IPS-18c (cell line): Measurements from ENCODE around the gene AXIN1.
"Not testable (repeated sequence)": the region's sequence is repeated elsewhere in the genome, so short reads cannot be mapped to it uniquely, and the experiment has no call there.

ENCODE experiments used
- H3K4me3 ChIP-seq: 2 replicates; pipeline ENCODE4 v1.7.0; 2013; ENCODE audit warnings: low read depth, mild to moderate bottlenecking, low read length, moderate library complexity; ENCODE audit not compliant: insufficient read depth
- H3K9me3 ChIP-seq: one replicate; pipeline ENCODE4 v1.6.1; 2013; ENCODE audit warnings: mild to moderate bottlenecking, low read length, moderate library complexity; ENCODE audit not compliant: control insufficient read depth, insufficient read depth

AXIN1 gene

GRCh38 chr16:272633-273546 lies 79.6 kb downstream of the AXIN1 start:
- Histone ChIP-seq H3K9me3 (no peaks in the 10 kb centered on the region), H3K4me3 (no peak overlapping the region)

GRCh38 chr16:270381-271255 lies 81.9 kb downstream of the AXIN1 start:
- no peak overlapping the region for H3K4me3 ChIP-seq

DNA sequence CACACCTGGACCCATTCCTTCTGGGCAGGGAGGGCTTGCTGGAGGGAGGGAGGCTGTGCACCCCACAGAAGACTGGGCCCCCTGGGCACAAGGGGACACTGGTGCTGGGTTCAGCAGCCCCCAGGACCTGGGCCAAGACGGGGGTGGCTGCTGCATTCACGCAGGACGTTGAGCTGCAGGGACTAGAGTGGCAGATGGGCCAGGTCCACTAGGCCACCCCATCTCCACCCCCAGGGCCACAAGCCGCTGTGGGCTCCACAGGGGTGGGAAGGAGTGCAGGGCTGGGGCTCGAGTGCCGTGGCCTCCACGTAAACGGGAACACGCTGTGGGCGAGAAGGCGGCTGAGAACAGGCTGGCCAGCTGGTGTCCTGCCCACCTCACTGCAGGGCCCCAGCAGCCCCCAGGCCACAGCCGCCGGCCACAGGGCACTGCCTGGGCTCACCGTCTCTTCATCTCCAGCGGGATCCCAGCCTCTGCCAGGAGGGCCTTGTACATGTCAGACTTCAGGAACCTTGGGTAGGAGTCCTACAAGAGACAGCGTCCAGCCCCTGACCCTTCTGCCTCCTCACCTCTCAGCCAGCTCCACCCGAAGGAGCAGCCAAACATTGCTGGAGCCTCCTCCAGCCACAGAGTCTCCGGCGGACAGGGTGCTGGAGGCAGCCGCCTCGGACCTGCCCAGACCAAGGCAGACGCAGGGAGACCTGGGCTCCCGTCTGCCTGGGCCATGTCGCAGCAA lies 83.3 kb downstream of the AXIN1 start:
- Histone ChIP-seq H3K9me3 (no peaks in the 10 kb centered on the region), H3K4me3 (no peak overlapping the region)

More at GRCh38 chr16:270381-271255, 81.9 kb downstream of the AXIN1 start:
- no peaks in the 10 kb centered on the region for H3K9me3 ChIP-seq

DNA sequence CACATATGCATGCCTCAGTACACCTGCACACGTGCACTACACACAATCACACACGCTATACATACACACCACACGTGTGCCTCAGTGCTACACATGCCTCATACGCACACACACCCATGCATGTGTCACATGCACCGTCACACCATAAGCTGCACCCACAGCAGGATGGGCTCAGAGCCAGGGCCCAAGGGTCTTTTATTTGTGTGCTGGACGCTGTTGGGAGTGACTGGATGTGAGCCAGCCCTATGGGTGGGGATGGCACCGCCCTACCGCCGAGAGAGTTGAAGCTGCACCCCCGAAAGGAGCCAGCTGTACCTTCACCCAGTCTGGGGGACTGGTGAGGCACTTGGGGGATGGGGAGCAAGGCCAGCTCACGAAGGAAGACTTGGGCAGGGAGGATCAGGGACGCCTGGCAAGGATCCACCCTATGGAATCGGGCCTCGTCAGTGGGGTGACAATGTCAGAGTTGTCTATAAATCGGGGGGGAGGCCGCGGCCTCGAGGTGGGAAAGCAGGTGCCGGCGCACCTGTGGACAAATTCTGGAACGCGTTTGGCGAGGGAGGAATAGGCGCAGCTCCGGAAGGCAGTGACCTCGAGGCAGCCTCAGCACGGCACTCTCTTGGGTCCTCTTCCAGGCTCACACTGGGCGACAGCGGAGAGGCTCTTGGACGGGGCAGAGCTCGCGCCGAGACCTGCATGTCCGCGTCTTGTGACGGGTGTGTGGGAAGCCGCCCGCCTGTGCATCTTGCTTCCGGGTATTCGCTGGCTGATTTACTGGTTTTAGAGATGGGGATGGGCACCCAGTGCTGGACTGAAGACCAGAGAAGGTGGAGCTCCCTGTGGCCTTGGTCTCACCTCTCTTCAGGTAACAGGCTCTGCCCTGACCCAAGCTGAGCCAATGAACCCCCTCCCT lies 84.1 kb downstream of the AXIN1 start:
- H3K4me3 ChIP-seq = no peak overlapping the region
- no peaks in the 10 kb centered on the region for H3K9me3 ChIP-seq

- H3K4me3 ChIP-seq, H3K9me3 ChIP-seq: not testable (repeated sequence)
Observed at GRCh38 chr16:267562-267961, 85.0 kb downstream of the AXIN1 start.

DNA sequence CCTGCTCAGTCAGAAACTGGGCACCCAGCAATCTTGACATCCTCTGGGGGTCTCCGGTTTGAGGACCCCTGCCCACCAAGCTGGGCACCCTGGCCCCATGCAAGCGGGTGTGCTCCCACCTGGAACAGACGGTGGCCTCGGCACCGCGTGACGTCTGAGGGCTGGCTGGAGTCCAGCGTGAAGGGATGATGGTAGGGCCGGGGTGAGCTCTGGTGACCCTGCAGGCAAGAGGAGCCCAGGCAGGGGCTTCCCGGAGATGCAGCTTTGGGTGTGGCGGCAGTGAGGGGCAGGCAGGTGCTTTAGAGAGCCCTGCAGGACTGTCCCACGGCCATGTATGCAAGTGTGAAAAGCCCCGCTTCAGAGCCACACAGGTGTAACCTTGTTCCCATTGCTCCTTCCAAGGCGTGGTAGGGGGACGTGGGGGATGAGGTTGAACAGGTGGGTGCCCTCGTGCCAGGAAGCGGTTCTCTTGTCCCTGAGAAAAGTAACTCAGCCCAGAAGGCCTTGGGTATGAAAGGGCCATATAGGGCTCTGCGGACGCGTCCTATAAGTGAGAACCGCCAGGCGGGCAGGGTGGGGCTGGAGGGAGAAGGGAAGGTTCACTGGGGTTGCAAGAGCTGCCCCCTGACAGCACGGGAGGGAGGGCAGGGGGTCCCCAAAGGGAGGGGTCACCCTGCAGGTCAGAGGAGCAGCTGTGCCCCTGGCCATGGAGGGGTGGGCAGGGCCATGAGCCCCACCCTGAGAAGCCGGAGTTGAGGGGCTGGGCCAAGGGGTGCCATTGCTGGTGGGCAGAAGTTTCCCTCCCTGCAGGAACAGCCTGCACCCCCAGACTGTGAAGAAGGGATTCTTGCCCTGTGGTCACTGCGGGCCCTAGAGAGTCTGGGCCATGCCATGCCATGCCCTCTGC lies 86.0 kb downstream of the AXIN1 start:
- no peaks in the 10 kb centered on the region for H3K9me3 ChIP-seq

DNA sequence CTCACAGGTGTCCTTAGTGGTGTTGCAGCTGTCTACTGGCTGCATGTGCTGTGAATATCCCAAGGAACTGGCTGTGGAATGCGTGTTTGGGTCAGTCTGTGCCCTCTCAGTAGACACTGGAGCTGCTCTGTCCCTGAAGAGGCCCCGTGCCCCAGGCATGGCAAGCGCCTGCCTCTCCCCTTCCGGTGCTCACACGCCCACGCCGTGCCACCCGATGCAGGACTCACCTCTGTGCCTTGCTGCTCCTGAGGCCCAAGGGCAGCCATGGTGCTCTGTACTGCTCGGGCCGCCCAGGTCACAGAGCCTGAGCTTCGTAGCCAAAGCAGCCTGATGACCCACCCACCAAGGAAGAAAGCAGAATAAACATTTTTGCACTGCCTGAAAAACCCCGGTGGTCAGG lies 86.8 kb downstream of the AXIN1 start:
- Histone ChIP-seq H3K9me3 (no peaks in the 10 kb centered on the region), H3K4me3 (no peak overlapping the region)

More for the DNA sequence above, 86.0 kb downstream of the AXIN1 start:
- no peak overlapping the region for H3K4me3 ChIP-seq

GRCh38 chr16:265002-265529 lies 87.5 kb downstream of the AXIN1 start:
- Histone ChIP-seq H3K4me3 (no peak overlapping the region), H3K9me3 (no peaks in the 10 kb centered on the region)

GRCh38 chr16:264440-264951 lies 88.0 kb downstream of the AXIN1 start:
- Histone ChIP-seq H3K4me3 (no peak overlapping the region), H3K9me3 (no peaks in the 10 kb centered on the region)

DNA sequence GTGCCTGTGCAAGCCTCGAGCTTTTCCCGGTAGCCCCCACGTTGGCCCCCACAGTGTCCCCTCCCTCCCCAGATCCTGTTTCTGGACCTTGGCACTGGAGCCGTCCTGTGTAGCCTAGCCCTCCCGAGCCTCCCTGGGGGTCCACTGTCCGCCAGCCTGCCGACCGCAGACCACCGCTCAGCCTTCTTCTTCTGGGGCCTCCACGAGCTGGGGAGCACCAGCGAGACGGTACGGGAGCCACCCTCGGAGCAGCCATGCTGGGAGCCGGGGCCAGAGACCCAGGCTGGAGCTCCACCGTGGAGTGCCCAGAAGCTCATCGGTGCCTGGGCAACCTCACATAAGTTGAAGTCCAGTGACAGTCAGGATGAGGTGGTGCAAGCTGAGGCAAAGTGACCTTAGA lies 88.6 kb downstream of the AXIN1 start:
- H3K9me3 ChIP-seq = no peaks in the 10 kb centered on the region
- no peak overlapping the region for H3K4me3 ChIP-seq

- Histone ChIP-seq H3K9me3 (no peaks in the 10 kb centered on the region), H3K4me3 (no peak overlapping the region)
Observed at GRCh38 chr16:263182-263774, 89.2 kb downstream of the AXIN1 start.

DNA sequence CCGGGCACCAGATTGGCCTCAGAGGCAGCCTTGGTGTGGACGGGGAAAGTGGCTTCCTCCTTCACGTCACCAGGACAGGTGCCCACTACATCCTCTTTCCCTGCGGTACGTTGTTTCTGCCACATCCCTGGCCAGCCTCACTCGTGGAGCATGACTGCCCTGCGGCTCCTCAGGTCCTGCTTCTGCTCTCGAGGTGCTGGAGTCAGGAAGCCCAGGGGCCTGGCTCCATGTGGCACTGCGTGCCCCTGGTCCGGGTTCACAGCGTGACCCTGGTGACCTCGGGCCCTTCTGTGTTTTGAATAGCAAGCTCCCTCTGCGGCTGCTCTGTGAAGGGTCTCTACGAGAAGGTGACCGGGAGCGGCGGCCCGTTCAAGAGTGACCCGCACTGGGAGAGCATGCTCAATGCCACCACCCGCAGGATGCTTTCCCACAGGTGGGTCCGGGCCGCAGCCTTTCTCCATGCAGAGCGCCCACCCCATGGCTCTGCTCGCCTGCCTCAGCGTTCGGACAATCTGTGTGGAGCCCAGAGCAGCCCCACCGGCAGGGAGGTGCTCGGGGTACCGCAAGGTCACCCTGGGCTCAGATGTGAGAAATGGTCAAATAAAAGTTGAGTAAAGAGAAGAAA lies 90.3 kb downstream of the AXIN1 start:
- Histone ChIP-seq H3K4me3 (no peak overlapping the region), H3K9me3 (no peaks in the 10 kb centered on the region)

DNA sequence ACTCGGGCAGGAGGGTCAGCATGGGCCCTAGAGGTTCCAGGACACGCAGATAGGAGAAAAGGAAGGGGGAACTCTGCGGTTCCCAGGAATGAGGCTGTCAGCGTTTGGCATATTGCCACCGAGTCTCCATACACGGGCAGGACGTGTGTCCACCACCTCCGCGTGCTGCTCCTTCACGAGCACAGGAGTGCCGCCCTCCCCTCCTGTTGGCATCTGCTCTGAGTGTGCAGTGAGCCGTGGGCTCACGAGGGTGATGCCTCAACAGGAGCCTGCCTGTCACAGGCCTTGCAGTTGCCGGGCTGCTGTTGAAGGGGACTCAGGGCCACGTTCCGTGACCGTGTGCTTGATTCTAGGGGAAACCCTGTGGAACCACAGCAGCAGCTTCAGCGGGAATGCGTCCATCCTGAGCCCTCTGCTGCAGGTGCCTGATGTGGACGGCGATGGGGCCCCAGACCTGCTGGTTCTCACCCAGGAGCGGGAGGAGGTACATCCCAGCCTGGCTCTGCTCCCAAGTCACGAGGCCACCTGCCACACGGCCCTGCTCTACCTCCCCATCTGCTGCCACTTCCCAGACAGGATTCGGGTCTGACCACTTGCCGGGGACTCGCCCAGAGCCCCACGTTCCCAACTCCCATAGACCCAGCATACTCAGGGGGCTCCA lies 91.4 kb downstream of the AXIN1 start:
- Histone ChIP-seq H3K9me3 (no peaks in the 10 kb centered on the region), H3K4me3 (no peak overlapping the region)

GRCh38 chr16:260326-260725 lies 92.2 kb downstream of the AXIN1 start:
- Histone ChIP-seq H3K4me3 (no peak overlapping the region), H3K9me3 (no peaks in the 10 kb centered on the region)
